Measurements from ENCODE around the gene TMEM11. TPM values are rescaled to one million over a fixed set of nuclear protein-coding genes. Genes with fewer than 3 reads are reported as not detected.
A peak's percentile ranks its signal among the peaks of the same experiment; 100 is the strongest.

The TMEM11 gene
- total RNA-seq, 4 donors from 2014 or later, result 19.3 to 26.0 (median 22.5) TPM

- no peak overlapping the region for H3K27ac ChIP-seq
- no peak overlapping the region for H3K4me3 ChIP-seq
- no peaks in the 10 kb centered on the region for H3K27me3 ChIP-seq
- no peak for DNase-seq
- H3K4me1 ChIP-seq, result no peaks in the 10 kb centered on the region
- H3K9me3 ChIP-seq, result no peaks in the 10 kb centered on the region
- TF ChIP-seq CTCF (IDR thresholded peaks at IDR 0.05) (no peak), POLR2A (IDR thresholded peaks at IDR 0.05) (no peak)
- peaks cover 0 to 26% (median 0%) of the 10 kb centered on the region in 3 donors for H3K36me3 ChIP-seq
Measured at GRCh38 chr17:21171309-21171922, 42.5 kb downstream of the TMEM11 start.

DNA sequence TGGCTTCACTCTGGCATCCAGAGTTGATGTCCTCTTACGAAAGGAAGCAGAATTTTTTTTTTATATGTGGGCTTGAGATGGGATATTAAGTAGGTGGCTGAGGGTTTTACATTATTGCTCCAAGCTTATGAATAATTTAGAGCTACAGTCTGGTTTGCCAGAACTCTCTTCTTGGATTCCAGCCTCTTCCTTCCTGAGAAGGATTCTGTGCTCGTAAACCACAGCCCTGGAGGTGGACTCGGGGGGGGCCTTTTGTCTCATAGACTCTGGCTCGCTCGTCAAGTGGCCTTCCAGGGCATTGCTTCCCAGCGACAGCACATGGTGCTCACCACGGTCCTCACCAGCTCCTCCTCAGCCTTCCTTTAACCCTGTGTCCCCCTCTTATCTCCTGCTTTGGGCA, 43.2 kb downstream of the TMEM11 start:
- TF ChIP-seq CTCF (IDR thresholded peaks at IDR 0.05) (no peak), POLR2A (IDR thresholded peaks at IDR 0.05) (no peak)

GRCh38 chr17:21169496-21169895, 44.5 kb downstream of the TMEM11 start:
- DNase-seq, result no peak
- H3K4me1 ChIP-seq, result no peaks in the 10 kb centered on the region
- H3K27me3 ChIP-seq, result no peaks in the 10 kb centered on the region
- no peak overlapping the region for H3K27ac ChIP-seq
- peaks cover 0 to 26% (median 0%) of the 10 kb centered on the region in 3 donors for H3K36me3 ChIP-seq
- no peaks in the 10 kb centered on the region for H3K9me3 ChIP-seq
- H3K4me3 ChIP-seq, result no peak overlapping the region
- TF ChIP-seq CTCF (IDR thresholded peaks at IDR 0.05) (no peak), POLR2A (IDR thresholded peaks at IDR 0.05) (no peak)

More for the DNA sequence above, 43.2 kb downstream of the TMEM11 start:
- Histone ChIP-seq H3K9me3 (no peaks in the 10 kb centered on the region), H3K27ac (no peak overlapping the region), H3K36me3 (peaks cover 0 to 26% (median 0%) of the 10 kb centered on the region in 3 donors), H3K4me3 (no peak overlapping the region), H3K27me3 (no peaks in the 10 kb centered on the region), H3K4me1 (no peaks in the 10 kb centered on the region)
- no peak for DNase-seq

DNA sequence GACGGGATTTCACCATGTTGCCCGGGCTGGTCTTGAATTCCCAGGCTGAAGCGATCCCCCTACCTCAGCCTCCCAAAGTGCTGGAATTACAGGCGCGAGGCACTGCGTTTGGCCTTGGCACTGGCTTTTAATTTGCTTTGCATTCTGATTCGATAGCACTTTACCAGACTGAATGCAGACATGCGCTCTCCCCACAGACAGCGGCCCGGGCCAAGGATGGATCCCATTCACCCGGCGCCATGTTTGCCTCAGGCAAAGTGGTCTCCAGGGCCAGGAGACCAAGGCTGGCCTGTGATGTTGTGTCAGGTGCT, 45.5 kb downstream of the TMEM11 start:
- no peak for TF ChIP-seq POLR2A (IDR thresholded peaks at IDR 0.05)
- no peak for TF ChIP-seq CTCF (IDR thresholded peaks at IDR 0.05)
- Histone ChIP-seq H3K4me1 (no peaks in the 10 kb centered on the region), H3K27ac (no peak overlapping the region)

GRCh38 chr17:21167303-21167702, 46.7 kb downstream of the TMEM11 start:
- H3K36me3 ChIP-seq, result peaks cover 0 to 7% (median 0%) of the 10 kb centered on the region in 3 donors
- H3K9me3 ChIP-seq, result no peaks in the 10 kb centered on the region
- peak overlapping the region in 2 of 4 donors; percentile 53 to 60 for H3K27ac ChIP-seq
- no peak for DNase-seq
- H3K4me3 ChIP-seq, result no peak overlapping the region
- no peaks in the 10 kb centered on the region for H3K4me1 ChIP-seq
- no peak for TF ChIP-seq POLR2A (IDR thresholded peaks at IDR 0.05)
- TF ChIP-seq CTCF (IDR thresholded peaks at IDR 0.05), result no peak
- no peaks in the 10 kb centered on the region for H3K27me3 ChIP-seq

More for the DNA sequence above, 45.5 kb downstream of the TMEM11 start:
- DNase-seq, result no peak
- Histone ChIP-seq H3K4me3 (no peak overlapping the region), H3K27me3 (no peaks in the 10 kb centered on the region), H3K9me3 (no peaks in the 10 kb centered on the region), H3K36me3 (peaks cover 0 to 18% (median 0%) of the 10 kb centered on the region in 3 donors)

Data from Peyer's patch (tissue), 4 donors.